Lower leg skin (tissue), 3 donors: ENCODE data around the gene KCTD7.

ENCODE experiments used
- CTCF ChIP-seq, 3 donors: fragments of 450-650 bp; IDR thresholded peaks; one replicate each; pipeline ENCODE4 v1.5.1; 2016; ENCODE audit warnings: antibody characterized with exemption in 3 of 3, mild to moderate bottlenecking in 3 of 3, moderate library complexity in 2 of 3
- POLR2A ChIP-seq, 2 donors: fragments of 450-650 bp; IDR thresholded peaks; one replicate each; pipeline ENCODE4 v1.6.1; 2016 to 2017; ENCODE audit warnings: antibody characterized with exemption in 2 of 2, mild to moderate bottlenecking in 1 of 2, moderate library complexity in 1 of 2

GRCh38 chr7:66669496-66669895 is 40.8 kb downstream of the KCTD7 start:
- TF ChIP-seq CTCF (IDR thresholded peaks at IDR 0.05) (no peak), POLR2A (IDR thresholded peaks at IDR 0.05) (no peak)
